Type B pancreatic cell (in vitro differentiated cells): ENCODE data around the gene KCNAB1. TPM values are rescaled to one million over a fixed set of nuclear protein-coding genes. Genes with fewer than 3 reads are reported as not detected.

Experiments used
- DNase-seq: peaks from one replicate; pipeline ENCODE4 v3.0.0; 2021; ENCODE audit warnings: mixed read lengths; ENCODE audit not compliant: unreplicated experiment; ENCODE audit errors: extremely low spot score
- H3K27ac Mint-ChIP-seq: 2 replicates; pipeline ENCODE4 v1.8.0; 2021; ENCODE audit warnings: mild to moderate bottlenecking, mixed read lengths
- H3K27me3 Mint-ChIP-seq: 2 replicates; pipeline ENCODE4 v1.8.0; 2021; ENCODE audit warnings: mixed read lengths
- H3K36me3 Mint-ChIP-seq: 2 replicates; pipeline ENCODE4 v1.8.0; 2021; ENCODE audit warnings: mixed read lengths
- H3K4me1 Mint-ChIP-seq: one replicate; pipeline ENCODE4 v1.8.0; 2021; ENCODE audit warnings: mixed read lengths; ENCODE audit not compliant: unreplicated experiment
- H3K4me3 Mint-ChIP-seq: 2 replicates; pipeline ENCODE4 v1.8.0; 2021; ENCODE audit warnings: mild to moderate bottlenecking, mixed read lengths
- H3K9me3 Mint-ChIP-seq: 2 replicates; pipeline ENCODE4 v1.8.0; 2021; ENCODE audit warnings: mixed read lengths
- total RNA-seq: library from RNA; stranded (reverse); gene quantifications from 2 replicates; pipeline ENCODE4 v1.2.1, GENCODE V29; 2021; ENCODE audit warnings: low replicate concordance
- TF ChIP-seq, protein P1 (sequence below): fragments of 200-600 bp; sonication (generic); conservative IDR thresholded peaks from 2 replicates; pipeline ENCODE4 v1.5.0; 2021; ENCODE audit warnings: antibody characterized with exemption, mild to moderate bottlenecking

Gene KCNAB1
- total RNA-seq, 1 donor from 2014 or later, result 6.1 TPM

DNA sequence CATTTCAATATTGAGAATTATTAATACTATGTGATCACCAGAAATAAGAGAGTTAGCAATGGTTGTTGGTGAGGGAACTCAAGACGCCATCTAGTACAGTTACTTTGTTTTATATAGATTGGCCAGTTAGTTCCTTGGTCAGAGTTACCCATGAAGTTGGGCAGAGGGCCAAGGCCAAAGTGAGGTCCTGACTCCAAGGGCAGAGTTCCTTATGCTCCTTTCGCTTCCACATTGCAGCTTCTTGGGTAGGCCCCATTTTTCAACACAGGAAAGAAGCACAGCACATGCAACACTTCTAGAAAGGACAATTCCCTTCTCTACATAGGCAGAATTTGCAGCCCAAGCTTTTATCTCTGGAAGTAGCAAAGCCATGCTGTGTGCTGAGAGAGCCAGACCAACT, 178.6 kb downstream of the KCNAB1 start:
- Mint-ChIP-seq H3K4me3 (no peak overlapping the region), H3K27ac (no peak overlapping the region), H3K9me3 (no peaks in the 10 kb centered on the region), H3K27me3 (peaks cover 4% of the 10 kb centered on the region), H3K4me1 (no peaks in the 10 kb centered on the region), H3K36me3 (no peaks in the 10 kb centered on the region)
- TF ChIP-seq, protein P1, sequence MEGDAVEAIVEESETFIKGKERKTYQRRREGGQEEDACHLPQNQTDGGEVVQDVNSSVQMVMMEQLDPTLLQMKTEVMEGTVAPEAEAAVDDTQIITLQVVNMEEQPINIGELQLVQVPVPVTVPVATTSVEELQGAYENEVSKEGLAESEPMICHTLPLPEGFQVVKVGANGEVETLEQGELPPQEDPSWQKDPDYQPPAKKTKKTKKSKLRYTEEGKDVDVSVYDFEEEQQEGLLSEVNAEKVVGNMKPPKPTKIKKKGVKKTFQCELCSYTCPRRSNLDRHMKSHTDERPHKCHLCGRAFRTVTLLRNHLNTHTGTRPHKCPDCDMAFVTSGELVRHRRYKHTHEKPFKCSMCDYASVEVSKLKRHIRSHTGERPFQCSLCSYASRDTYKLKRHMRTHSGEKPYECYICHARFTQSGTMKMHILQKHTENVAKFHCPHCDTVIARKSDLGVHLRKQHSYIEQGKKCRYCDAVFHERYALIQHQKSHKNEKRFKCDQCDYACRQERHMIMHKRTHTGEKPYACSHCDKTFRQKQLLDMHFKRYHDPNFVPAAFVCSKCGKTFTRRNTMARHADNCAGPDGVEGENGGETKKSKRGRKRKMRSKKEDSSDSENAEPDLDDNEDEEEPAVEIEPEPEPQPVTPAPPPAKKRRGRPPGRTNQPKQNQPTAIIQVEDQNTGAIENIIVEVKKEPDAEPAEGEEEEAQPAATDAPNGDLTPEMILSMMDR, result no peak
- DNase-seq, result no peak

GRCh38 chr3:156299569-156299968, 179.2 kb downstream of the KCNAB1 start:
- no peak for DNase-seq
- Mint-ChIP-seq H3K9me3 (no peaks in the 10 kb centered on the region), H3K27me3 (no peaks in the 10 kb centered on the region), H3K4me1 (no peaks in the 10 kb centered on the region), H3K36me3 (no peaks in the 10 kb centered on the region), H3K4me3 (no peak overlapping the region), H3K27ac (no peak overlapping the region)
- TF ChIP-seq, protein P1, result no peak

DNA sequence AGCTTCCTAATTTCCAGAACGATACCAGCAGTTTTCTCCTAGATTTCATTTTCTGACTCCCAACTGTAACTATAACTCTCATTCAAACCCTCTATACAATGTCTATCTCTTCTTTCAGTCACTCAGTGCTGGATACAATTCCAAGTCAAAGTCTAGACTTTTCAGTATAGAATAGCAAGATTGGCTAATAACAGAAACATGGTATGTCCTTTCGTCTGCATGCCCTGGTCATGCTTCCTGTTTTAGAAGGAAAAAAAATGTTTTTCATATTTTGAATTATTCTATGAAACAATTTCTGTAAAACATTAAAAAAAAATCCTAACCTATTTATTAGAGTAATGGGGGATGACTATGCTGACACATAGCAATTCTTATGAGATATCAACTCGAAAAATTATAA, 180.0 kb downstream of the KCNAB1 start:
- Mint-ChIP-seq H3K9me3 (no peaks in the 10 kb centered on the region), H3K27ac (no peak overlapping the region), H3K27me3 (no peaks in the 10 kb centered on the region), H3K36me3 (no peaks in the 10 kb centered on the region), H3K4me1 (no peaks in the 10 kb centered on the region), H3K4me3 (no peak overlapping the region)
- TF ChIP-seq, protein P1, result no peak
- DNase-seq, result no peak

DNA sequence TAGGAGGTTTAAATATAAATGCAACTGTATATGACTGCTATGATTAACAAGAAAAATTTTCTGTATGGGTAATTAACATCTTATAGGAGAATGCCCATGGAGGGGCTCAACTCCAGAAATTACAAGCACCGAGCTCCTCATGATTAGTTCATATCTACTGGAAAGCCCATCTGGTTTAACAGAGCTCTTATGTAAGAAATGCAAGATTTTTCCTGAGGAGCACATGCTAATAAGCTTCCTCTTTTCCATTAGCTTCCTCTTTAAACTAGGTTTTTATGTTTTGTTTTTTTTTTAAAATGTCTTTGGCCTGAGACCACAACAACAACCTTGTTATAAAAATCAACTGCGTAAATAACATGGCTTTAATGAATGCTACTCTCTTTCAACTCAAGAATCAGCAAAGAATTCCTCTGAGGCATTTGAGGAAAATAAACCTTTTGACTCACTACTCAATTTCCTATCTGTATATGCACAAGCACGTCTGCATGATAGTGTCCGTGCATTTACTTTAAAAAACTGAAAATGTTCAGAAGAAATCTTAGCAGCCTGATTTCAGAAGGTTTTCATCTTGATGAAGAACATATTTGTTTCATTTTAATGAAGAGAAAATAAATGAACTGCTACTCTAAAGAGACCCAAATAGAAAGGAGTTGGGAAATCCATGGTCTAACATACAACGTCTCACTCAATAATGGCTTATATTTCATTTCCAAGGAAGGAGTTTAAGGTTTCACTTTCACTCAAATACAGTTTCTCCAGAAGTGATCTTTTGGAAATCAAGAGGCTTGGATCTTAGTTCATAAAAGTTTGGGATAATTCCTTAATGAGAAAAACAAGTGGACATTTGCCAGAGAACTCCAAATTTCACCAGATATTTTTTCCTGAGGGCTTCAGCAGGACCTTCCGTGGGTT, 180.8 kb downstream of the KCNAB1 start:
- Mint-ChIP-seq H3K27me3 (no peaks in the 10 kb centered on the region), H3K27ac (no peak overlapping the region), H3K4me1 (no peaks in the 10 kb centered on the region), H3K9me3 (no peaks in the 10 kb centered on the region), H3K4me3 (no peak overlapping the region), H3K36me3 (no peaks in the 10 kb centered on the region)
- DNase-seq, result no peak
- TF ChIP-seq, protein P1, result no peak

DNA sequence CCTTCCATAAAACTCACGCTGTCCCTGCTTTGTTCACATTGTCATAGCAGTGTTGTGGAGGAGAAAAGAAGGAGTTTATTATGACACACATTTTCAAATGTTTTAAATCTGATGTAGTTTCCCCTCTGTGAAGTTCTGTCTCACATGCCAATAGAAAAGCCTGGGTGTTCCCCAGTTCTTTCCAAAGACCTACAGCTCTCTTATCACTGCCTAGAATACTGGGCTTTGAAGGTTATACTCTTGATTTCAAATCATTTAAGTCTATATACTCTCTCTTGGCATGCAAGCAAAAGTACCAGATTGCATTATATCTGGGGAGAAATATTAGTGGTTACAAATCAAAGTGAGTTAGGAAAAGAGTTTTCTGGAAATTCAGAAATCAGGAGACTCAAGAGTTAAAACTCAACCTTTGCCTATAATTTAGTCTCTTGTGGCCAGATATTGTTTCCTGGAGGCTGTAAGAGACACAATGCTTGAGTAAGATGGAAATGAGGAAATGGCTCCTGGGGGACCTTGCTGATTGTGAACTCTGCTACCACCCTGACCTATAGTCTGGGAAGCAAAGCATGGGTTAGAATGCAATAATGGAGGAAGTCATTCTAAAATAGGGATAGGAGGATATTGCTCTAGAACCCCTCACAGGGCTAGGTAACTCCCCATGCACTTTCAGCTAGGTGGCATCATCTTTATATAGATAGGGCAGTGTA, 182.8 kb downstream of the KCNAB1 start:
- DNase-seq, result no peak
- TF ChIP-seq, protein P1, result no peak
- no peak overlapping the region for H3K27ac Mint-ChIP-seq
- no peak overlapping the region for H3K4me3 Mint-ChIP-seq
- H3K9me3 Mint-ChIP-seq, result no peaks in the 10 kb centered on the region
- H3K36me3 Mint-ChIP-seq, result no peaks in the 10 kb centered on the region
- no peaks in the 10 kb centered on the region for H3K4me1 Mint-ChIP-seq
- no peaks in the 10 kb centered on the region for H3K27me3 Mint-ChIP-seq
